Keratinocyte (primary cell): ENCODE measurements around the gene FAM13B. TPM values are rescaled to one million over a fixed set of nuclear protein-coding genes. Genes with fewer than 3 reads are reported as not detected.

ENCODE experiments used
- DNase-seq: peaks from one replicate; pipeline ENCODE4 v3.0.0-alpha.2; 2011; ENCODE audit warnings: low read depth, missing footprints, low spot score
- FAIRE-seq: peaks from 2 replicates; lab custom pipeline; 2011; peaks lifted over from hg19 to GRCh38; lab: Jason Lieb, UNC
- H2AFZ ChIP-seq: 2 replicates; pipeline ENCODE4 v1.6.0; 2012; ENCODE audit warnings: low read length, control low read depth, inconsistent platforms; ENCODE audit not compliant: control insufficient read depth
- H3K27ac ChIP-seq: 2 replicates; pipeline ENCODE4 v1.5.1; 2011; ENCODE audit warnings: low read length; ENCODE audit not compliant: control insufficient read depth, insufficient read depth
- H3K27me3 ChIP-seq: 3 replicates; pipeline ENCODE4 v1.6.0; 2011; ENCODE audit warnings: low read length; ENCODE audit not compliant: control insufficient read depth, insufficient read depth; ENCODE audit errors: extremely low read depth
- H3K36me3 ChIP-seq, 2 experiments: 2 replicates in 1 of 2; 3 replicates in 1 of 2; pipeline ENCODE4 v1.5.1; 2011; ENCODE audit warnings: low read length in 2 of 2, mild to moderate bottlenecking in 1 of 2; ENCODE audit not compliant: control insufficient read depth in 2 of 2, insufficient read depth in 2 of 2; ENCODE audit errors: extremely low read depth in 1 of 2
- H3K4me1 ChIP-seq: 3 replicates; pipeline ENCODE4 v1.5.1; 2011; ENCODE audit warnings: low read length; ENCODE audit not compliant: control insufficient read depth, insufficient read depth; ENCODE audit errors: extremely low read depth
- H3K4me2 ChIP-seq: 3 replicates; pipeline ENCODE4 v1.6.0; 2011; ENCODE audit warnings: low read depth, low read length; ENCODE audit not compliant: control insufficient read depth, insufficient read depth; ENCODE audit errors: extremely low read depth
- H3K4me3 ChIP-seq, 3 experiments: fragments of 200-600 bp in 1 of 3; sonication (generic) in 1 of 3; 2 replicates in 2 of 3; 3 replicates in 1 of 3; pipeline ENCODE4 v1.5.1; 2011 to 2016; ENCODE audit warnings: low read length in 3 of 3, mild to moderate bottlenecking in 3 of 3, control low read depth in 2 of 3, inconsistent platforms in 1 of 3, low read depth in 1 of 3, mixed read lengths in 1 of 3, mixed run types in 1 of 3, moderate library complexity in 1 of 3; ENCODE audit not compliant: control insufficient read depth in 2 of 3, insufficient read depth in 2 of 3; ENCODE audit errors: extremely low read depth in 1 of 3
- H3K79me2 ChIP-seq: 2 replicates; pipeline ENCODE4 v1.6.0; 2012; ENCODE audit warnings: low read length; ENCODE audit not compliant: control insufficient read depth, insufficient read depth
- H3K9ac ChIP-seq: 3 replicates; pipeline ENCODE4 v1.6.0; 2011; ENCODE audit warnings: low read length; ENCODE audit not compliant: control insufficient read depth, insufficient read depth; ENCODE audit errors: extremely low read depth
- H3K9me1 ChIP-seq: 3 replicates; pipeline ENCODE4 v1.6.0; 2011; ENCODE audit warnings: low read length; ENCODE audit not compliant: control insufficient read depth, insufficient read depth; ENCODE audit errors: extremely low read depth
- H3K9me3 ChIP-seq: 2 replicates; pipeline ENCODE4 v1.5.1; 2012; ENCODE audit warnings: low read depth, low read length; ENCODE audit not compliant: control insufficient read depth
- H4K20me1 ChIP-seq: 3 replicates; pipeline ENCODE4 v1.6.0; 2011; ENCODE audit warnings: low read length; ENCODE audit not compliant: control insufficient read depth, insufficient read depth; ENCODE audit errors: extremely low read depth
- CTCF ChIP-seq, 3 experiments: IDR thresholded peaks in 1 of 3; conservative IDR thresholded peaks in 1 of 3; optimal IDR thresholded peaks in 1 of 3; 2 replicates in 2 of 3; 3 replicates in 1 of 3; pipeline versions ENCODE3 to v1.5.1; 2011; ENCODE audit warnings: low read length in 3 of 3, mild to moderate bottlenecking in 3 of 3, moderate library complexity in 2 of 3, control low read depth in 1 of 3, inconsistent platforms in 1 of 3; ENCODE audit not compliant: insufficient read depth in 2 of 3; ENCODE audit errors: extremely low read depth in 1 of 3
- EZH2 ChIP-seq: IDR thresholded peaks from one replicate; pipeline ENCODE4 v1.6.1; 2012; ENCODE audit warnings: inconsistent platforms, mild to moderate bottlenecking, low read length, moderate library complexity
- dilution Hi-C: fragments of 300-500 bp; cut with MboI; formaldehyde crosslinking; loops from one replicate; pipeline ENCODE4 v1.7.0; 2020; ENCODE audit warnings: low sequenced_read_pairs; ENCODE audit not compliant: extremely low pct_ligation_motif_present
- polyA plus RNA-seq, 5 experiments: library from polyadenylated mRNA; depleted of rRNA in 3 of 5; stranded (reverse) in 3 of 5; stranded (forward) in 1 of 5; unstranded in 1 of 5; fragments of >200 nt; gene quantifications; 1 replicate in 1 of 5; 2 replicates in 3 of 5; 3 replicates in 1 of 5; pipeline versions ENCODE4 v1.2.1 to v1.2.3, GENCODE V29; 2011 to 2012; ENCODE audit warnings: missing spikeins in 2 of 5, low read depth in 1 of 5, low replicate concordance in 1 of 5

FAM13B gene
- polyA plus RNA-seq, 1 donor (not counting 4 experiments of a cell fraction or from before 2014, with no cell fraction given), result 12.9 TPM

GRCh38 chr5:137997726-137998213 lies 35.1 kb downstream of the FAM13B start:
- dilution Hi-C loops, result no loop called here
- Histone ChIP-seq H3K4me2 (no peak overlapping the region), H3K27ac (no peak overlapping the region)

GRCh38 chr5:137995749-137996128 lies 37.1 kb downstream of the FAM13B start:
- FAIRE-seq, result no peak
- H3K79me2 ChIP-seq, result peaks cover 38% of the 10 kb centered on the region
- peaks cover 5% of the 10 kb centered on the region for H3K4me1 ChIP-seq

More at GRCh38 chr5:137997726-137998213, 35.1 kb downstream of the FAM13B start:
- no peak for DNase-seq
- no peak for FAIRE-seq
- H3K9ac ChIP-seq, result no peak overlapping the region
- no peak overlapping the region for H3K4me3 ChIP-seq
- H3K9me1 ChIP-seq, result no peaks in the 10 kb centered on the region
- H2AFZ ChIP-seq, result no peak overlapping the region
- no peaks in the 10 kb centered on the region for H4K20me1 ChIP-seq
- H3K27me3 ChIP-seq, result no peaks in the 10 kb centered on the region
- peaks cover 31% of the 10 kb centered on the region for H3K79me2 ChIP-seq
- no peaks in the 10 kb centered on the region for H3K9me3 ChIP-seq
- H3K36me3 ChIP-seq, result peaks cover 3 to 8% of the 10 kb centered on the region in 2 experiments
- peaks cover 5% of the 10 kb centered on the region for H3K4me1 ChIP-seq
- TF ChIP-seq EZH2 (no peak), CTCF (optimal IDR thresholded peaks at IDR 0.05 in 1 of 3, IDR thresholded peaks at IDR 0.05 in 1 of 3, conservative IDR thresholded peaks at IDR 0.05 in 1 of 3; ENCODE audit: extremely low read depth in 1 of 3, insufficient read depth in 2 of 3, low read length in 3 of 3) (no peak)

More at GRCh38 chr5:137995749-137996128, 37.1 kb downstream of the FAM13B start:
- Histone ChIP-seq H3K27ac (no peak overlapping the region), H4K20me1 (no peaks in the 10 kb centered on the region), H3K36me3 (peaks cover 3 to 8% of the 10 kb centered on the region in 2 experiments), H3K27me3 (no peaks in the 10 kb centered on the region), H2AFZ (no peak overlapping the region), H3K4me3 (no peak overlapping the region), H3K4me2 (no peak overlapping the region), H3K9me3 (no peaks in the 10 kb centered on the region), H3K9ac (no peak overlapping the region), H3K9me1 (no peaks in the 10 kb centered on the region)
- dilution Hi-C loops, result no loop called here
- TF ChIP-seq EZH2 (no peak), CTCF (optimal IDR thresholded peaks at IDR 0.05 in 1 of 3, IDR thresholded peaks at IDR 0.05 in 1 of 3, conservative IDR thresholded peaks at IDR 0.05 in 1 of 3; ENCODE audit: extremely low read depth in 1 of 3, insufficient read depth in 2 of 3, low read length in 3 of 3) (no peak)
- no peak for DNase-seq
